GM12874 (cell line): ENCODE results near the gene SRP9.

Source experiments
- TF ChIP-seq, protein P1 (sequence below): IDR thresholded peaks from 2 replicates; pipeline ENCODE4 v1.5.1; 2011; ENCODE audit warnings: low read depth, mild to moderate bottlenecking, control low read depth, low read length, moderate library complexity; ENCODE audit not compliant: insufficient read depth

SRP9 gene

DNA sequence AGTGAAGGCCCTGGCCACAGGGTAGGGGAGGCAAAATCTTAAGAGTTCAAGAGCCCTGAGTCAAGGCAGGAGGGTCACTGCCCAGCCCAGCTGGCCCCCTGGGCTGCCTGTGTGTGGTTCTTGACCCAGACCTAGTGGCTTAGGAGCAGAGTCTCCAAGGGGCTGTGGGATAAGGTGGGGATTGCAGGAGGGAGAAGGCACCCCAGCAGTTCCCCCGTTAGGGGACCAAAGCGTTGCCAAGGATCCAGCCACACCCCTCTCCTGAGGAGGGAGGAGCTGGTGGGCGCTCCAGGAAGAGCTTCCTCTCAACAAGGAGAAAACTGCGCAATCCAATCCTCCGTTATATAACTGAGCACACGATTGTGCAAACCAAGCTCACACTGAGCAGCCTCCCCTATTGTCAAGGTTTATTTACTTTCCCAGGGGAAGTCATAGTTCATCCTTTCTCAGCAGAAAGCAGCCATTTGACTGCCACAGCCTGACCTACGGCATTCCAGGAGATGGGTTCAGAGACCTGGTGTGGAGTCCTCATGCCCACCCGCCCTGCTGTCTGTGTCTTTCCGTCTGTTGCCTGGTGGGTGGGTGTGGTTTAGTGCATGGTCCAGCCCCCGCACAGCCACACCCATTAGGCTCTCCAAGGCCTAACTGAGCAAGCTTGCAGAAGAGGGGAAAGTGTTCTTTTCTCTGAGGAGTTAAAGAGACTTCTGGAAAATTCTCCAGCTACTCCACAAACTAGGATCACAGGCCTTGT is 35.8 kb downstream of the SRP9 start:
- TF ChIP-seq, protein P1, sequence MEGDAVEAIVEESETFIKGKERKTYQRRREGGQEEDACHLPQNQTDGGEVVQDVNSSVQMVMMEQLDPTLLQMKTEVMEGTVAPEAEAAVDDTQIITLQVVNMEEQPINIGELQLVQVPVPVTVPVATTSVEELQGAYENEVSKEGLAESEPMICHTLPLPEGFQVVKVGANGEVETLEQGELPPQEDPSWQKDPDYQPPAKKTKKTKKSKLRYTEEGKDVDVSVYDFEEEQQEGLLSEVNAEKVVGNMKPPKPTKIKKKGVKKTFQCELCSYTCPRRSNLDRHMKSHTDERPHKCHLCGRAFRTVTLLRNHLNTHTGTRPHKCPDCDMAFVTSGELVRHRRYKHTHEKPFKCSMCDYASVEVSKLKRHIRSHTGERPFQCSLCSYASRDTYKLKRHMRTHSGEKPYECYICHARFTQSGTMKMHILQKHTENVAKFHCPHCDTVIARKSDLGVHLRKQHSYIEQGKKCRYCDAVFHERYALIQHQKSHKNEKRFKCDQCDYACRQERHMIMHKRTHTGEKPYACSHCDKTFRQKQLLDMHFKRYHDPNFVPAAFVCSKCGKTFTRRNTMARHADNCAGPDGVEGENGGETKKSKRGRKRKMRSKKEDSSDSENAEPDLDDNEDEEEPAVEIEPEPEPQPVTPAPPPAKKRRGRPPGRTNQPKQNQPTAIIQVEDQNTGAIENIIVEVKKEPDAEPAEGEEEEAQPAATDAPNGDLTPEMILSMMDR = no peak

DNA sequence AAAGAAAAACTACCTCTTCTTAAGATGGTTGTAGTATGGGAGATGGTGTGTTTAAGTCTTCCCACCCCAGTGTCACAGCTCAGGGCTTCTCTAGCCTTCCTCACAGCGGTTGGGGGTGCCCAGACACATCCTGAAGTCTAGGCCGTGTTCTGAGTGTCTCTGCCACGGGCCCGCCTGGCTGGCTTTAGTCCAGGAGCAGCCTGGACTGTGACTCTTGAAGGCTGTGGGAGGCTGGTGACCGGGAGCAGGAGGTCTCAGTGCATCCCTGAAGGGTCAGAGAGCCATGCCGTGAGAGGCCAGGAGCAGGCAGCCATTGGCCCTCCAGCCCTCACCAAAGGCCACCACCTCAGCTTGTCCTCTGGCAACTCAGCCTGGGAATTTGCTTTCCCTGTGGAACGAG is 36.8 kb downstream of the SRP9 start:
- TF ChIP-seq, protein P1 = no peak

DNA sequence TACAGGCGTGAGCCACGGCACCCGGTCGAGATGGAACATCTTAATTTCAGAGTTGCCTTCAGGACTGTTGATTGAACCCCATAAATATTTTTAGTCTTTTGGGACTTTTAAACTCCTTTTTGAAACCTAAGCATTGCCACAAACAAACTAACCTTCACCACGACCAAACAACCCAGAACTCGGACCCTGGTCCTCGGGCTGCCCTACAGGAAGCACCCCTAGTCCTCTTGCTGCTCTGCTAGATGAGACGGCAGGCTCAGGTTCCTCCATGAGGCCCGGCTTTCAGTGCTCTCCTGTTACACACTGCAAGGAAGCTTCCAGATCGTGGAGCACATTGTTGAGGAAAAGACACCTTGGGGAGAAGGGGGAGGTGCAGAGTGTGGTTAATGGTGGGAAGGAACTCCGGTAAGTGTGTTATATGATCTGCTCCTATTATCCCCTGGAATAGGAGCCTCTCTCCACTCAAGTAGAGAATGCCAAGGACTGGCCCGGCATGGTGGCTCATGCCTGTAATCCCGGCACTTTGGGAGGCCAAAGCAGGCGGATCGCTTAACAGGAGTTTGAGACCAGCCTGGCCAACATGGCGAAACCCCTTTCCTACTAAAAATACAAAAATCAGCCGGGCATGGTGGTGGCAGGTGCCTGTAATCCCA is 38.0 kb downstream of the SRP9 start:
- TF ChIP-seq, protein P1 = no peak

DNA sequence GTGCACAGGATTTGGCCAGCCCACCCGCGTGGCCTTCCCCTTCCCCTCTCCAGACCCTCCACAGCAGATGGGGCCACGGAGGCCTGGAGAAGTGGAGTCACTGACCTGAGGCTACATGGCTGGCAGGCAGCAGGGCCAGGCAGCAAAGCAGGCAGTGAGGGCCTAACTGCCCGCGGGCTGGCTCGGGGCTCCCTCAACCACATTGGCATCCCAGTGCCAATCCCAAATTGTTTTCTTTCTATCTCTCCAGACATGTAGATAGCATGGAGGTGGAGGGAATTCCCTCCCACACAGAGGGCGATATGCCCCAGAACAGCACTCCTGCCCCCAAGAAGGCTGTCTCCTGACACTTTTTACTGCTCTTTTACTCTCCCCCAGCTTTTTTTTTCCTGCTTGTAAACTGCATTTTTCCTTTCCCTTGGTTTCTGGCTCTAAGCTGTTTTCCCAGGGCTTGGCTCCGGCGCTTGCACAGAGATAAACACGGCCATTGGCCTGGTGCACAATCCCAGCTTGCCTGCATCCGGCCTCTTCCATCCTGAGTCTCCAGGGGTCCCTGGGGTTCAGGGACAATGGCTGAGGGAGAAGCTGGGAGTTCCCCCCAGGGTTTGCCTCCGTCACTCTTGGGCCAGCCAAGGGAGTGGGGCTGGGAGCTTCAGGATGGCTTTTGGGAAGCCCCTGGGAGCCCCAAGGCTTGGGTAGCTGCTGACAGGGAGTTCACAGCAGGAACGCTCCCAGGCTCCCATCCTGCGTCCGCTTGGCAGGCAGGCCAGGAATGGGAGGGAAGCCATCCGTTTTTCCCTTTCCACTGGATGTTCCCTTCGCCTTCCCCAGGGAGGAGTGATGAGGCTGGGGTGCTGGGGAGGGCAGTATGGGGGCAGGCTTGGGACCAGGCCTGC is 39.3 kb downstream of the SRP9 start:
- TF ChIP-seq, protein P1 = no peak

DNA sequence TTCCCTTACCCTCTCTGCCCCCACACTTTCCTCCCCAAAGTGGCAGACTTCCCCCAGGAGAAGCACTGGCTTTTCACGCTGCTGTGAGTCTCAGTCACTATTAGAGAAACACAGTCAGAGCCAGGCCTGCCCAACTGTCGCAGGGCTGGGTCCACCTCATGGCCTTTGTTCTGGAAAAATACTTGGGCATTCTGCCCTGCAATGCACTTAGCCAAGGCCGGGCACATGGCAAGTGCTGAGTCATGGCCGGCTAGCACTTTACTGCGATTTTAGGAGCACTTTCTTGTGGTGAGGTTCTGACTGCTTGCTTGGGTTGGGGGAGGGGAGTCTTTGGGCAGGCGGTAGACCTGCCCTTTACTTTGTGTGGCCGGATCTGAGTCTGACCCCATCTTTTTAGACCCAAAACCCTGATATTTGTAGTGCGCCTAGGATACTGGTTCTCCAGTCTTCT is 40.0 kb downstream of the SRP9 start:
- TF ChIP-seq, protein P1 = no peak

DNA sequence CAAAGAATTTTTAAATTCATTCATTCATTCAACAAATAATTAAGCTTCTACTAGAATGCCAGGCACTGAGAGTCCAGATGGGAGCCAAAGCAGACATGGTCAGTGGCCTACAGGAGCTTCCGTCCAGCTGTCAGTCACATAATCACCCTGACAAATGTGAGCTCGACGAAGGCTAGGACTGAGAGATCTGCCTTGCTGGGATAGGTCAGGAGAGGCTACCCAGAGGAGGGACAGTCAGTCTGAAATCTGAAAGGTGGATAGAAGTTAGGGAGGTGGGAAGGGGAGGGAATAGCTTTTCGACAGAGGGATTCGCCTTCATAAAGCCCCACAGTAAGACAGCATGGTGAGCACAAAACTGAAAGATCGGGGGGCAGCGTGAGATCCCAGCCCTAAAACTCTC is 40.6 kb downstream of the SRP9 start:
- TF ChIP-seq, protein P1 = no peak
